Activated CD8-positive, alpha-beta T cell treated with anti-CD3 and anti-CD28 coated beads for 36 hours (primary cell): Measurements from ENCODE around the gene IL4R. TPM values are rescaled to one million over a fixed set of nuclear protein-coding genes. Genes with fewer than 3 reads are reported as not detected.

Experiments
- ATAC-seq: fragments of 200-7000 bp; cut with Tn5 transposase; one replicate; pipeline ENCODE4 v1.10.0; 2021; ENCODE audit warnings: mild to moderate bottlenecking, moderate library complexity
- CTCF ChIA-PET: fragments of 350-600 bp; sonication (Branson Sonifier 250); formaldehyde crosslinking; loops from one replicate; lab custom pipeline; 2021; ENCODE audit warnings: antibody characterized with exemption; lab: Charles Lee
- POLR2A ChIA-PET: fragments of 350-600 bp; sonication (Branson Sonifier 250); formaldehyde crosslinking; loops from one replicate; lab custom pipeline; 2021; ENCODE audit warnings: antibody characterized with exemption; lab: Charles Lee
- DNase-seq: peaks from one replicate; pipeline ENCODE4 v3.0.0-alpha.2; 2020
- H3K27ac Mint-ChIP-seq: one replicate; pipeline ENCODE4 v1.8.0; 2021; ENCODE audit warnings: mild to moderate bottlenecking, mixed read lengths
- H3K27me3 Mint-ChIP-seq: one replicate; pipeline ENCODE4 v1.8.0; 2021; ENCODE audit warnings: mixed read lengths
- H3K36me3 Mint-ChIP-seq: one replicate; pipeline ENCODE4 v1.8.0; 2021; ENCODE audit warnings: low read depth, mixed read lengths
- H3K4me1 Mint-ChIP-seq: one replicate; pipeline ENCODE4 v1.8.0; 2021; ENCODE audit warnings: low read depth, mixed read lengths
- H3K4me3 Mint-ChIP-seq: one replicate; pipeline ENCODE4 v1.8.0; 2021; ENCODE audit warnings: mild to moderate bottlenecking, moderate library complexity, mixed read lengths
- H3K9me3 Mint-ChIP-seq: one replicate; pipeline ENCODE4 v1.8.0; 2021; ENCODE audit warnings: mixed read lengths
- CTCF ChIP-seq: fragments of 200-600 bp; IDR thresholded peaks from one replicate; pipeline ENCODE4 v1.8.0; 2022; ENCODE audit warnings: antibody characterized with exemption, mild to moderate bottlenecking
- intact Hi-C: fragments of 100-400 bp; cut with micrococcal nuclease; formaldehyde crosslinking; loops from one replicate; pipeline ENCODE4 v1.10.0; 2022
- total RNA-seq, 2 experiments: library from RNA; stranded (reverse); gene quantifications; one replicate each; pipeline ENCODE4 v1.2.3, GENCODE V29; 2021

Gene IL4R
- total RNA-seq, 2 experiments from 2014 or later = 236 to 245 TPM

DNA sequence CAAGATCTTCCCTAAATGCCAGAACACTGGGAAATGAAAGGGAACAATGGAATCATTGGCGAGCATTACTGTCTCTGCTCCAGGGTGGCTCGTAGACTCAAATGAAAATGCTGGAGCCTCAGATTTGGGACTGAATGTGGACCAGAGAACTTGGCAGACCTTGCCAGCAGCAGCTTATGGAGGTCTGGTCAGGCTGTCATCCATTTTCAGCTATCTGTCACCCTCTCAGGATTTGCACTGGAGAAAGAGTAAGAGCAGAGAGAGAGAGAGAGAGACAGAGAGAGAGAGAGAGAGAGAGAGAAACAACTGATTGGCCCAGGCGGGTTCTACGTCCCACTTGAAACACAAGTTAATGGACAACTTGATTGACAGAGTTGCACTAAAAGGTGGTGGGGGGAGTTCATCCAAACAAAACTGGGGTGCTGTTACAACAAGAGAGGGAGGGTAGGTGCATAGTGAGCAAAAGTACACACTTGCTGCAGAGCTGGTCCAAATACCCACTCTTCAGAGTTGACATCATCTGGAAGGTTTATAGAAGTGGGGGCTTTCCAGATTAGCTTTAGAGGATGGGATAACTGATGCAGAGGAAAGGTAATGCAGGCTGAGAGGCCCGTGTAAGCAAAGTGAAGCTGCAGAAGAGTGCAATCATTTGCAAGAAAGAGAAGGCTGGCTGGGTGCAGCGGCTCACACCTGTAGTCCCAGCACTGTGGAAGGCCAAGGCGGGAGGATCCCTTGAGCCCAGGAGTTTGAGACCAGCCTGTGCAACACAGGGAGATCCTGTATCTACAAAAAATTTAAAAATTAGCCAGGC, 28.7 kb upstream of the IL4R start:
- Mint-ChIP-seq H3K4me3 (no peak overlapping the region), H3K27me3 (peaks cover 2% of the 10 kb centered on the region), H3K9me3 (peaks cover 9% of the 10 kb centered on the region), H3K36me3 (peaks cover 7% of the 10 kb centered on the region), H3K4me1 (peaks cover 60% of the 10 kb centered on the region), H3K27ac (peak overlapping the region; percentile 6)
- ATAC-seq (peak; percentile 59), DNase-seq (peak; percentile 28)
- intact Hi-C loops = no loop called here
- ChIA-PET CTCF (interaction anchor here (1.4 to 2.2 kb wide), 4 partner anchors 8 to 50 kb away, joined by 3 to 11 read pairs (median 8); no protein-coding TSS in a partner anchor), POLR2A (interaction anchor here (0.6 to 6.5 kb wide), 5 partner anchors 16 to 77 kb away, joined by 3 to 40 read pairs (median 4); partner anchors contain the start of gene NSMCE1)
- TF ChIP-seq CTCF = no peak

- Mint-ChIP-seq H3K4me1 (peaks cover 67% of the 10 kb centered on the region), H3K9me3 (peaks cover 9% of the 10 kb centered on the region), H3K27me3 (peaks cover 2% of the 10 kb centered on the region), H3K36me3 (peaks cover 7% of the 10 kb centered on the region), H3K27ac (peak overlapping the region; percentile 57), H3K4me3 (no peak overlapping the region)
- no peak for TF ChIP-seq CTCF
- no peak for DNase-seq
- ChIA-PET POLR2A (interaction anchor here (0.8 to 6.5 kb wide), 3 partner anchors 17 to 49 kb away, joined by 3 to 40 read pairs (median 27); partner anchors contain the start of gene NSMCE1), CTCF (interaction anchor here (1.4 to 2.0 kb wide), 2 partner anchors 10 to 51 kb away, joined by 7 to 11 read pairs; no protein-coding TSS in a partner anchor)
- peak; percentile 24 for ATAC-seq
- intact Hi-C loops = no loop called here
Observed at GRCh38 chr16:27285676-27286196, 28.0 kb upstream of the IL4R start.

DNA sequence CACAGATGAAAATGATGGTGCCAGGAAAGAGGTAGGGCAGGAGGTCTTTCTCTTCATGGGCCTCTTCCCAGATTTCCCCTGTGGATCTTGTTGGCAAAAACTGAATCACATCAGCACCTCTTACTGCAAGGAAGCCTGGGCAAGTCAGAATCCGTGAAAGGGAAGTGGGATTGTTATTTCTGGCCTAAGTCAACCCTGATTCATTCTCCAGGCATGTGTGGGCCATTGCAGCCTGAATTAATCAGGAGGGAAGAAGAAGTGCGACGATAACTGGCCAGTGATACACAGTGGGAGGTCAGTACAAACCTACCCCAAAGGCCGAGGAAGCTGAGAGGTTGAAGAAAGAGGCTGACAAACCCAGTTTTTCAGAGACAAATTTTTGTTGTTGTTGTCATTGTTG, 27.3 kb upstream of the IL4R start:
- no peak for ATAC-seq
- no peak for TF ChIP-seq CTCF
- Mint-ChIP-seq H3K27me3 (peaks cover 2% of the 10 kb centered on the region), H3K36me3 (peaks cover 7% of the 10 kb centered on the region), H3K4me3 (no peak overlapping the region), H3K27ac (no peak overlapping the region), H3K9me3 (peaks cover 9% of the 10 kb centered on the region), H3K4me1 (peaks cover 64% of the 10 kb centered on the region)
- POLR2A ChIA-PET = interaction anchor here (1.2 to 6.5 kb wide), 5 partner anchors 12 to 50 kb away, joined by 3 to 40 read pairs (median 6); no protein-coding TSS in a partner anchor
- no peak for DNase-seq
- intact Hi-C loops = no loop called here
- CTCF ChIA-PET = interaction anchor here (2.0 kb wide), 1 partner anchor 52 kb away, joined by 11 read pairs; no protein-coding TSS in a partner anchor

DNA sequence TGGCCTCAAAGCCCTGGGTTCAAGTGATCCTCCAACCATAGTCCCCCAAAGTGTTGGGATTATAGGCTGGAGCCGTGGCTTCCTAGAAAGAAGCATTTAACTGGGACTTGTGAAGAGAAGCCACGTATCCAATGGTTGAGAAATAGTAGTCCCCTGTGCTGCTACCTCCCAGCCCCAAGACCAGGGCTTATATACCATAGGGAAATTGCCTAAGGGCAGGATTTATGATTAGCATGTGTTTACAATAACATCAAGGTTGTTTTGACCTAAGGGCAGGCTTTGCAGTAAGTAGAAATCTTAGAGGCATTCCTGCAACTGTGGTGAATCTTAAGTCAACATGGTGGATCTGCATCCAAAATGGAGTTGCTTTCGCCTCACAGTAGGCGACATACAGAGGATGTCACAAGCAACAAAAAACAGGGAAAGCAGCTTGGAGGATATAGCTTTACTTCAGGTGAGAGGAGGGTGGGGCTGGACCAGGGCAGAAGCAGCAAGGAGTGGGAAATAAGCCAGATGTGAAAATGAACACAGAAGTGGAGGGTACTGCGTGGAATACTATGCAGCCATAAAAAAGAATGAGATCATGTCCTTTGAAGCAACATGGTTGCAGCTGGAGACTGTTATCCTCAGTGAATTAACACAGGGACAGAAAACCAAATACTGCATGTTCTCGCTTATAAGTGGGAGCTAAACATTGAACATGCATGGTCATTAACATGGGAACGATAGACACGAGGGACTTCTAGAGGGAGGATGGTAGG, 26.5 kb upstream of the IL4R start:
- peaks cover 7% of the 10 kb centered on the region for H3K36me3 Mint-ChIP-seq
- H3K4me1 Mint-ChIP-seq = peaks cover 61% of the 10 kb centered on the region
- TF ChIP-seq CTCF = no peak
- intact Hi-C loops = no loop called here
- H3K27me3 Mint-ChIP-seq = peaks cover 2% of the 10 kb centered on the region
- POLR2A ChIA-PET = interaction anchor here (1.0 to 4.5 kb wide), 5 partner anchors 12 to 51 kb away, joined by 3 to 27 read pairs (median 5); no protein-coding TSS in a partner anchor
- DNase-seq (no peak), ATAC-seq (no peak)
- H3K27ac Mint-ChIP-seq = no peak overlapping the region
- peaks cover 9% of the 10 kb centered on the region for H3K9me3 Mint-ChIP-seq
- no peak overlapping the region for H3K4me3 Mint-ChIP-seq
- CTCF ChIA-PET = interaction anchor here (1.3 kb wide), 1 partner anchor 52 kb away, joined by 5 read pairs; no protein-coding TSS in a partner anchor
